ENCODE results near the gene HTR4.

- no peak for TF ChIP-seq EZH2 (IDR thresholded peaks at IDR 0.05; ENCODE audit: low read length, missing control alignments)
- TF ChIP-seq, protein P1, sequence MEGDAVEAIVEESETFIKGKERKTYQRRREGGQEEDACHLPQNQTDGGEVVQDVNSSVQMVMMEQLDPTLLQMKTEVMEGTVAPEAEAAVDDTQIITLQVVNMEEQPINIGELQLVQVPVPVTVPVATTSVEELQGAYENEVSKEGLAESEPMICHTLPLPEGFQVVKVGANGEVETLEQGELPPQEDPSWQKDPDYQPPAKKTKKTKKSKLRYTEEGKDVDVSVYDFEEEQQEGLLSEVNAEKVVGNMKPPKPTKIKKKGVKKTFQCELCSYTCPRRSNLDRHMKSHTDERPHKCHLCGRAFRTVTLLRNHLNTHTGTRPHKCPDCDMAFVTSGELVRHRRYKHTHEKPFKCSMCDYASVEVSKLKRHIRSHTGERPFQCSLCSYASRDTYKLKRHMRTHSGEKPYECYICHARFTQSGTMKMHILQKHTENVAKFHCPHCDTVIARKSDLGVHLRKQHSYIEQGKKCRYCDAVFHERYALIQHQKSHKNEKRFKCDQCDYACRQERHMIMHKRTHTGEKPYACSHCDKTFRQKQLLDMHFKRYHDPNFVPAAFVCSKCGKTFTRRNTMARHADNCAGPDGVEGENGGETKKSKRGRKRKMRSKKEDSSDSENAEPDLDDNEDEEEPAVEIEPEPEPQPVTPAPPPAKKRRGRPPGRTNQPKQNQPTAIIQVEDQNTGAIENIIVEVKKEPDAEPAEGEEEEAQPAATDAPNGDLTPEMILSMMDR (conservative IDR thresholded peaks at IDR 0.05 in 1 of 2, IDR thresholded peaks at IDR 0.05 in 1 of 2; ENCODE audit: low read depth in 1 of 2, low read length in 2 of 2): no peak
These were observed 15.2 kb downstream of the HTR4 start for GRCh38 chr5:148639081-148639480.
